Measurements from ENCODE around the gene IL9. TPM values are rescaled to one million over a fixed set of nuclear protein-coding genes. Genes with fewer than 3 reads are reported as not detected.

IL9 gene
- total RNA-seq, 1 donor from 2014 or later, result not detected

- Mint-ChIP-seq H3K4me3 (peak overlapping the region; percentile 25), H3K4me1 (peaks cover 6% of the 10 kb centered on the region), H3K36me3 (ENCODE audit: low read depth) (no peaks in the 10 kb centered on the region), H3K27me3 (peaks cover 4% of the 10 kb centered on the region), H3K27ac (no peak overlapping the region), H3K9me3 (no peaks in the 10 kb centered on the region)
- ChIA-PET CTCF (interaction anchor here (1.0 to 1.1 kb wide), 2 partner anchors 17 to 325 kb away, joined by 3 to 4 read pairs; no protein-coding TSS in a partner anchor), POLR2A (no interaction called here)
- TF ChIP-seq CTCF (IDR thresholded peaks at IDR 0.05), result peak; percentile 71
- intact Hi-C loops (cut with micrococcal nuclease), result loop anchor here (1.0 to 5.0 kb wide), 6 partner anchors 175 to 1855 kb away; no protein-coding TSS in a partner anchor
- DNase-seq (peak; percentile 33), ATAC-seq (ENCODE audit: low read depth) (peak; percentile 74)
Observed at GRCh38 chr5:135887447-135887864, 8.2 kb downstream of the IL9 start.

DNA sequence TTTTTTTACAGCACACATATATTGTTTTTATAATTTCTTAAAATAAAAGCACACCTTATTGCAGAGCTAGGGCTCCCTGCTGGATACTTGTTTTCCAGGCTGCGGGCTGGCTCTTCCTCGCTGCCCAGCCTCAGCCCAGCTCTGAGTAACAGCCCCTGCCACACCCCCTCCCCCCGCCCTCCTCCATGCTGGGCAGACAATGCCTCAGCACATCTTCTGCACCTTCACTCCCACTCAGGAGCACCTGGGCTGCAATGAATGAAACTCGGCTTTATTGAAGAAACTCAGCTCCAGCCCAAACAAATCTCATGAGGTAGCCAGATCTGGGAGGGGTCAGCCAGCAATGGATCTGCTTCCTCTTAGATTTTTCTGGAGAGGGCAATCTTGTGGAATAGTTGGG, 9.5 kb downstream of the IL9 start:
- no peak for ATAC-seq (ENCODE audit: low read depth)
- POLR2A ChIA-PET, result no interaction called here
- H3K27ac Mint-ChIP-seq, result no peak overlapping the region

DNA sequence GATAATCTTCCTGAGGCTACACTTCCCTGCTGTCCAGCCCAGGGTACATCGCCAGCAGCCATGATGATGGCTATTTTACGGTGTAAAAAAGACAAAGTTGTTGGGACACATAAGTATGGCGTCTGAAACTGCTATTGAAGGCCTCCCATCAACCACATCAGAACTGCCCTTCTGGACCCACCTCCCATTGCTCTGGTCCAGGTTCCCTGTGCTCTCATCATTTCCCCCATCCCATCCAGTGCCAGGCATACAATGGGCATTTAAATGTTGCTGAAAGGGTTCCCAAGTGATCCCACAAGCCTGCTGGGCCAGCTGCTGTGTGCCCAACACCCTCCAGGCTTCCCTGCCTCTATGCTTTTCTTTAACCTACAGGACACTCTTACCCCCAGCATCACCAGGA, 10.6 kb downstream of the IL9 start:
- Mint-ChIP-seq H3K36me3 (ENCODE audit: low read depth) (no peaks in the 10 kb centered on the region), H3K9me3 (no peaks in the 10 kb centered on the region), H3K4me3 (no peak overlapping the region), H3K27me3 (peaks cover 13% of the 10 kb centered on the region), H3K27ac (no peak overlapping the region), H3K4me1 (peaks cover 6% of the 10 kb centered on the region)
- ChIA-PET CTCF (no interaction called here), POLR2A (no interaction called here)
- DNase-seq, result no peak
- no peak for TF ChIP-seq CTCF (IDR thresholded peaks at IDR 0.05)
- ATAC-seq (ENCODE audit: low read depth), result no peak
- intact Hi-C loops (cut with micrococcal nuclease), result loop anchor here (5.0 kb wide), 3 partner anchors 177 to 1857 kb away; no protein-coding TSS in a partner anchor

More for the DNA sequence above, 9.5 kb downstream of the IL9 start:
- H3K9me3 Mint-ChIP-seq, result no peaks in the 10 kb centered on the region
- CTCF ChIA-PET, result interaction anchor here (0.6 to 0.9 kb wide), 3 partner anchors 268 to 326 kb away, joined by 3 to 4 read pairs (median 4); no protein-coding TSS in a partner anchor
- intact Hi-C loops (cut with micrococcal nuclease), result loop anchor here (5.0 kb wide), 3 partner anchors 176 to 1856 kb away; no protein-coding TSS in a partner anchor
- H3K4me3 Mint-ChIP-seq, result no peak overlapping the region
- DNase-seq, result no peak
- TF ChIP-seq CTCF (IDR thresholded peaks at IDR 0.05), result no peak
- H3K36me3 Mint-ChIP-seq (ENCODE audit: low read depth), result no peaks in the 10 kb centered on the region
- peaks cover 8% of the 10 kb centered on the region for H3K27me3 Mint-ChIP-seq
- peaks cover 6% of the 10 kb centered on the region for H3K4me1 Mint-ChIP-seq

GRCh38 chr5:135883441-135883840, 12.2 kb downstream of the IL9 start:
- no peaks in the 10 kb centered on the region for H3K36me3 Mint-ChIP-seq (ENCODE audit: low read depth)
- intact Hi-C loops (cut with micrococcal nuclease), result no loop called here
- no peak overlapping the region for H3K4me3 Mint-ChIP-seq
- H3K9me3 Mint-ChIP-seq, result no peaks in the 10 kb centered on the region
- POLR2A ChIA-PET, result no interaction called here
- CTCF ChIA-PET, result no interaction called here
- no peak for TF ChIP-seq CTCF (IDR thresholded peaks at IDR 0.05)
- peaks cover 13% of the 10 kb centered on the region for H3K27me3 Mint-ChIP-seq
- DNase-seq (no peak), ATAC-seq (ENCODE audit: low read depth) (no peak)
- peaks cover 6% of the 10 kb centered on the region for H3K4me1 Mint-ChIP-seq
- H3K27ac Mint-ChIP-seq, result no peak overlapping the region

DNA sequence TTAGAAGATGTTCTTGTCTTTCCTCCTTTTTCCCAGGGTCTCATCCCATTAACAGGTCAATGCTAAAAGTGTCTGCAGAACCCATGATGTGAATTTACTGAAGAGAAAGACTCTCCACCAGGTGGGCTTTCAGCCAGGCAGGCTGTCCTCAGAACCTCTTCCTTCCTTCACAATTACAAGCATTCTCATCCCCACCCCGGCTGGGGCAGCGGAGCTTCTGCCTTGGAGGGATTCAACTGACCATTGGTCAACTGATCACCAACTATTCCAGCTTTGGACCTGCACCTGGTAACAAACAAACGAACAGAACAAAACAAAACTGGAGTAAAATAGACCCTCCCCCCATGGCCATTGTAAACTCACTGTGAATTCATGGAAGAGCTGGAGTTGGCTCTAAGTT, 12.6 kb downstream of the IL9 start:
- H3K4me3 Mint-ChIP-seq, result no peak overlapping the region
- no peak for ATAC-seq (ENCODE audit: low read depth)
- no peak overlapping the region for H3K27ac Mint-ChIP-seq
- CTCF ChIA-PET, result no interaction called here
- peaks cover 13% of the 10 kb centered on the region for H3K27me3 Mint-ChIP-seq
- H3K9me3 Mint-ChIP-seq, result no peaks in the 10 kb centered on the region
- intact Hi-C loops (cut with micrococcal nuclease), result no loop called here
- peaks cover 6% of the 10 kb centered on the region for H3K4me1 Mint-ChIP-seq
- TF ChIP-seq CTCF (IDR thresholded peaks at IDR 0.05), result no peak
- POLR2A ChIA-PET, result no interaction called here
- no peaks in the 10 kb centered on the region for H3K36me3 Mint-ChIP-seq (ENCODE audit: low read depth)
- DNase-seq, result no peak

Measured in activated B cell treated with CpG ODN at 0.5 μM for 24 hours (primary cell).